Measurements from ENCODE around the gene INO80C.

INO80C gene

DNA sequence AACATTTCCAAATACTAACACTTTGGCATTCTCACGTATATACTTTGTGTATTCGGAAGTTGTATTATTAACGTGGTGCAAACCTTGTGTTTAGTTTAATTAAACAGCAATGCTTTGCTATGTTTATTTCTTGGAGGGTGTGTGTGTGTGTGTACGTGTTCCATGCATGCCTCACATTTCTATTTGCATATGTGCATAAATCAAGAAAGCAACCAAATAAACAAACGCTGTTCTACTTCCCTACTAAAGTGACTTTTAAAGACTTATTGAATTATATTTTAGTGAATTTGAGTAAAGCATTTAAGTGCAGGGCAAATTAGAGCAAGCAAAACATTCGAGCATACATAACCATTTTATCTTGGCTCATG is 66.4 kb downstream of the INO80C start:
- H3K4me2 ChIP-seq (ENCODE audit: low read length): no peak overlapping the region
- no peak overlapping the region for H3K9ac ChIP-seq (ENCODE audit: low read length)
- H3K9me3 ChIP-seq (ENCODE audit: insufficient read depth, low read length): 0 out of 2 replicates have a peak, but pooled peaks cover 3% of the 10 kb centered on the region
- H2AFZ ChIP-seq (ENCODE audit: low read depth, low read length): no peak overlapping the region
- no peak overlapping the region for H3K27ac ChIP-seq (ENCODE audit: low read length)
- H4K20me1 ChIP-seq (ENCODE audit: insufficient read depth, low read length): no peaks in the 10 kb centered on the region
- no peak overlapping the region for H3K4me3 ChIP-seq (ENCODE audit: low read length)
- no peaks in the 10 kb centered on the region for H3K36me3 ChIP-seq (replicated peaks; ENCODE audit: low read depth, low read length)
- H3K27me3 ChIP-seq (ENCODE audit: low read depth, low read length): no peaks in the 10 kb centered on the region
- no peaks in the 10 kb centered on the region for H3K79me2 ChIP-seq (ENCODE audit: low read length)
- no peaks in the 10 kb centered on the region for H3K4me1 ChIP-seq (ENCODE audit: low read length)
- no peak for TF ChIP-seq EZH2phosphoT487 (IDR thresholded peaks at IDR 0.05; ENCODE audit: low read depth)
- TF ChIP-seq, protein P1, sequence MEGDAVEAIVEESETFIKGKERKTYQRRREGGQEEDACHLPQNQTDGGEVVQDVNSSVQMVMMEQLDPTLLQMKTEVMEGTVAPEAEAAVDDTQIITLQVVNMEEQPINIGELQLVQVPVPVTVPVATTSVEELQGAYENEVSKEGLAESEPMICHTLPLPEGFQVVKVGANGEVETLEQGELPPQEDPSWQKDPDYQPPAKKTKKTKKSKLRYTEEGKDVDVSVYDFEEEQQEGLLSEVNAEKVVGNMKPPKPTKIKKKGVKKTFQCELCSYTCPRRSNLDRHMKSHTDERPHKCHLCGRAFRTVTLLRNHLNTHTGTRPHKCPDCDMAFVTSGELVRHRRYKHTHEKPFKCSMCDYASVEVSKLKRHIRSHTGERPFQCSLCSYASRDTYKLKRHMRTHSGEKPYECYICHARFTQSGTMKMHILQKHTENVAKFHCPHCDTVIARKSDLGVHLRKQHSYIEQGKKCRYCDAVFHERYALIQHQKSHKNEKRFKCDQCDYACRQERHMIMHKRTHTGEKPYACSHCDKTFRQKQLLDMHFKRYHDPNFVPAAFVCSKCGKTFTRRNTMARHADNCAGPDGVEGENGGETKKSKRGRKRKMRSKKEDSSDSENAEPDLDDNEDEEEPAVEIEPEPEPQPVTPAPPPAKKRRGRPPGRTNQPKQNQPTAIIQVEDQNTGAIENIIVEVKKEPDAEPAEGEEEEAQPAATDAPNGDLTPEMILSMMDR (IDR thresholded peaks at IDR 0.05; ENCODE audit: low read depth, low read length): no peak

DNA sequence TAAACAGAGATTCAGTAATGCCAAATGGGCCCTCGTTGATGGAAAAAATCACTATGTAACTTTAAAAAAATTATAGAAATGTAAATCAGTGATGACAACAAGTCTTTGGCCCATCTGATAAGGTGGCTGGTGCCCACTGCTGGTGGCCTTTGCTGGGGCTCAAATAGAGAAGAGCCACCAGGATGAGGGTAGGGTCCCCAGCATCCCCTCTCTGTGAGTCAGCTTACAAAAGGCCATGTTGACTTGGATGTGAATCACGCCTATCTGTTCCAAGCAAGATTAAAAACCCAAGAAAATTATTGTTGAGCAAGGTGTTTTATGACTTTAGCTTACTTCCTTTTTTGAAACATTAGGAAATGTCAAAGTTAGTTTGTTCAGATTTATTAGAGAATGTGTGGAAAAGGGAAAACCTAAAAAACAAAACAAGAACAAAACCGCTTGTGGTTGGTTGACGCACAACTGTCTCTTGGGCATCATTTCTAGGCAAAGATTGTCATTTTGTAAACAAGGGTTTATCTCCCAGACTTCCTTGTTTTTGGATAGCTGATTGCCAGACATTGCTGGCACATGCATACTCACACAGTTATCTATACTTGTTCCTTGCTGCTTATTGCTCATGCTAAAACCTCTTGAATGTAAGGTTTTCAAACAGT is 66.9 kb downstream of the INO80C start:
- no peak overlapping the region for H3K4me2 ChIP-seq (ENCODE audit: low read length)
- H3K79me2 ChIP-seq (ENCODE audit: low read length): no peaks in the 10 kb centered on the region
- no peak for TF ChIP-seq EZH2phosphoT487 (IDR thresholded peaks at IDR 0.05; ENCODE audit: low read depth)
- TF ChIP-seq, protein P1 (IDR thresholded peaks at IDR 0.05; ENCODE audit: low read depth, low read length): no peak
- H3K9me3 ChIP-seq (ENCODE audit: insufficient read depth, low read length): 0 out of 2 replicates have a peak, but pooled peaks cover 3% of the 10 kb centered on the region
- no peak overlapping the region for H3K27ac ChIP-seq (ENCODE audit: low read length)
- H3K36me3 ChIP-seq (replicated peaks; ENCODE audit: low read depth, low read length): no peaks in the 10 kb centered on the region
- no peaks in the 10 kb centered on the region for H4K20me1 ChIP-seq (ENCODE audit: insufficient read depth, low read length)
- no peak overlapping the region for H3K4me3 ChIP-seq (ENCODE audit: low read length)
- no peak overlapping the region for H2AFZ ChIP-seq (ENCODE audit: low read depth, low read length)
- no peaks in the 10 kb centered on the region for H3K27me3 ChIP-seq (ENCODE audit: low read depth, low read length)
- H3K4me1 ChIP-seq (ENCODE audit: low read length): no peaks in the 10 kb centered on the region
- H3K9ac ChIP-seq (ENCODE audit: low read length): no peak overlapping the region

DNA sequence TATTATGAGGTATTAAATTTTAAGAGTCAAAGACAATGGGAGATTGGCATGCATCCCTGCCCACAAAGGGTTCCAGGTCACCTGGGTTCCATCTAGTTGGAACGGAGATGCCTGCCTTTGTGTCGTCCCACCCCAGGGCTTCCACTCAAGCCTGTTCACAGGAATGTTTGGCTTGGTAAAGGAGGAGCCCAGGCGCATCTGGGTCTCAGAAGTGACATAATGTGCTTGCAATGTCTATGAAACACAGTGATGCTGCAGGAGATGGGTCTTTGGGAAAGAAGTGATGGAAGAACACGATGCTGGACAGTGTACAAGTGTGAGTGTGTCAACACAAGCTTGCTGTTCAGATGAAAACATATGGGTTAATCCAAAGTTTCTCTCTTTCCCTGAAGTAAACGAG is 71.0 kb downstream of the INO80C start:
- H3K4me3 ChIP-seq (ENCODE audit: low read length): no peak overlapping the region
- no peaks in the 10 kb centered on the region for H3K79me2 ChIP-seq (ENCODE audit: low read length)
- TF ChIP-seq, protein P1 (IDR thresholded peaks at IDR 0.05; ENCODE audit: low read depth, low read length): no peak
- TF ChIP-seq EZH2phosphoT487 (IDR thresholded peaks at IDR 0.05; ENCODE audit: low read depth): no peak
- no peak overlapping the region for H2AFZ ChIP-seq (ENCODE audit: low read depth, low read length)
- no peak overlapping the region for H3K27ac ChIP-seq (ENCODE audit: low read length)
- no peaks in the 10 kb centered on the region for H3K4me1 ChIP-seq (ENCODE audit: low read length)
- H3K4me2 ChIP-seq (ENCODE audit: low read length): no peak overlapping the region
- H3K27me3 ChIP-seq (ENCODE audit: low read depth, low read length): no peaks in the 10 kb centered on the region
- no peaks in the 10 kb centered on the region for H3K36me3 ChIP-seq (replicated peaks; ENCODE audit: low read depth, low read length)
- H4K20me1 ChIP-seq (ENCODE audit: insufficient read depth, low read length): no peaks in the 10 kb centered on the region
- no peaks in the 10 kb centered on the region for H3K9me3 ChIP-seq (ENCODE audit: insufficient read depth, low read length)
- H3K9ac ChIP-seq (ENCODE audit: low read length): no peak overlapping the region

DNA sequence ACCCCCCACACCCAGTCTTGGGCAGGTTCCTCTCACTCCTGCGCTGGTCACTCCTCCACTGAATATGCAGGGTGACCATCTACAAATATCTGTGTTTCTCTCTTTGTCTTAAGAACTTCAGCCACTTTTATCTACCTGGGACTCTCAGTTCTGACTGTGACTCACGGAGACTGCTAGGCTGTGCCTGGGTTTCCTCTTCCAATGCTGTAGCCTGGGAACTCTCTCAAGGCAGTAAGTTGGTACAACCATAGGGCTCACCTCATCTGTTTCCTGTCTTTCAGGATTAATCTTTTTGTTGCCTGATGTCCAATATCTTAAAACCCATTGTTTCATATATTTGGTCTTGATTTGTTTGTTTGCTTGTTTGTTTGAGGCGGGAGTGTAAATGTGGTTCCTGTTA is 73.4 kb downstream of the INO80C start:
- Histone ChIP-seq H3K27me3 (ENCODE audit: low read depth, low read length) (no peaks in the 10 kb centered on the region), H2AFZ (ENCODE audit: low read depth, low read length) (no peak overlapping the region), H3K36me3 (replicated peaks; ENCODE audit: low read depth, low read length) (no peaks in the 10 kb centered on the region)

More for the DNA sequence above, 73.4 kb downstream of the INO80C start:
- Histone ChIP-seq H3K4me3 (ENCODE audit: low read length) (no peak overlapping the region), H3K9me3 (ENCODE audit: insufficient read depth, low read length) (no peaks in the 10 kb centered on the region), H3K79me2 (ENCODE audit: low read length) (no peaks in the 10 kb centered on the region), H3K9ac (ENCODE audit: low read length) (no peak overlapping the region), H3K27ac (ENCODE audit: low read length) (no peak overlapping the region), H3K4me1 (ENCODE audit: low read length) (no peaks in the 10 kb centered on the region), H3K4me2 (ENCODE audit: low read length) (no peak overlapping the region), H4K20me1 (ENCODE audit: insufficient read depth, low read length) (no peaks in the 10 kb centered on the region)
- TF ChIP-seq, protein P1 (IDR thresholded peaks at IDR 0.05; ENCODE audit: low read depth, low read length): no peak
- TF ChIP-seq EZH2phosphoT487 (IDR thresholded peaks at IDR 0.05; ENCODE audit: low read depth): no peak
